NT2/D1 (cell line): ENCODE measurements around the gene PPP1R14B.

Experiments used
- SUZ12 ChIP-seq: IDR thresholded peaks from 2 replicates; pipeline ENCODE4 v1.6.1; 2011; ENCODE audit not compliant: insufficient read length, insufficient read depth; ENCODE audit errors: extremely low read depth
- YY1 ChIP-seq: IDR thresholded peaks from 2 replicates; pipeline ENCODE4 v1.6.1; 2011; ENCODE audit not compliant: insufficient read length, insufficient read depth
- ZNF274 ChIP-seq: IDR thresholded peaks from 2 replicates; pipeline ENCODE4 v1.6.1; 2011; ENCODE audit warnings: mild to moderate bottlenecking, low read depth, low read length

DNA sequence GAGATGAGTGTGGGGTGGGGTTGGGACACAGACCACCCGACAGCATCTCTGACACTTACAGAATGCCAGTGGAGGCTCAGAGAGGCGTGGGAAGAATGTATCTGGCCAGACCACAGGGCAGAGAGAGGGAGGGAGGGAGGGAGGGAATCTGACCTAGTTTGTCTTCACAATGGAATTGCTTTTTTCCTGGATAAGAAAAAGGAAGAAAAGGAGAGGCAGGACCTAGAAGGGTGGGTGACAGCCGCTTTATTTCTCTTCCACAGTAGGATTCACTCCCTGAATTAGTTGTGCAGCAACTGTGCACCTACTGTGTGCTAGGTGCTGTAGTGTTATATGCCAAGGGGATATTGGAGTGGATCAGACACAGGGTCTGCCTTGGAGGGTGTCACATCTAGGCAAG lies 48.0 kb upstream of the PPP1R14B start:
- TF ChIP-seq YY1 (no peak), ZNF274 (no peak), SUZ12 (no peak)
